ENCODE data around the gene SLC35F1. TPM values are rescaled to one million over a fixed set of nuclear protein-coding genes. Genes with fewer than 3 reads are reported as not detected.

Gene SLC35F1
- 0.03 to 0.06 TPM in 2 of 5 replicates, not detected in the others for total RNA-seq (2022; extraction: Qiagen RNA extraction; ENCODE audit: low read depth)

GRCh38 chr6:117906958-117907600 is at the start of gene SLC35F1:
Gene SLC35F1 (plus strand): TSS chr6:117907264.

Other genes with a start within 250 kb of the SLC35F1 start
- 21.9 to 31.4 TPM (median 26.9 TPM) in 5 replicates for gene NUS1, start 231.8 kb upstream of the SLC35F1 start, total RNA-seq (2022; extraction: Qiagen RNA extraction; ENCODE audit: low read depth)